ENCODE results near the gene SLC16A1.
A peak's percentile ranks its signal among the peaks of the same experiment; 100 is the strongest.
"Not testable (repeated sequence)": the region's sequence is repeated elsewhere in the genome, so short reads cannot be mapped to it uniquely, and the experiment has no call there.

SLC16A1 gene

DNA sequence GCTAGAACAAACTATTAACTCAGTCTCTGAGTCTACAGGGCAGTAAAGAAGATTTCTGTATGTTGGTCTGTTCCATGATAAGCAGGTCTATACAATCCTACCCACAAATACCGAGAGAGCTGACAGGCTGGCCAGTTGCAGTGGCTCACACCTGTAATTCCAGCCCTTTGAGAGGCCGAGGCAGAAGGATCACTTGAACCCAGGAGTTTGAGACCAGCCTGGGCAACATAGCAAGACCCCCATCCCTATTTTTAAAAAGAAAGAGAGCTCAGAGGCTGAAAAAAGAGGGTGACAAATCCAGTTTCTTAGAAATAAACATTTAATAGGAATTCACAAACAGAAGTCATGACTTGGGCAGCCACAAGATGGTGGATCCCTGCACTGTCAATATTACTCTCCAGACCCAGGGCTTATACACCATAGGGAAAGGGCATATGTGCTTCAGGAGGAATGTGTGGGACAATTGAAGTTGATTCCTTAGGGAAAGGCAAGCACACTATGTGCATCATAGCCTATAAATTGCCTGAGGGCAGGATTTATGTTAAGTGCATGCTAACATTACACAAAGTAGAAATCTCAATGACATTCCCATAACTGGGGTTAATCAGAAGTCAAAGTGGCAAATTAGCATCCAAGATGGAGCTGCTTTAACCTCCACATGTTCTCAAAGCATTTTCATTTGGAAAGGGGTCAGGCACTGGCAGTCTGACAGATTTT lies 66.8 kb downstream of the SLC16A1 start:
- H3K27ac ChIP-seq, result no peak overlapping the region
- peaks cover 3% of the 10 kb centered on the region; the same call in 1 of the 2 replicates for H3K9me3 ChIP-seq (ENCODE audit: low read depth, low read length)
- no peaks in the 10 kb centered on the region for H3K36me3 ChIP-seq (ENCODE audit: insufficient read depth, low read length)
- DNase-seq (ENCODE audit: low read depth, low spot score), result no peak
- TF ChIP-seq EZH2 (IDR thresholded peaks at IDR 0.05), result no peak
- TF ChIP-seq POLR2AphosphoS5 (IDR thresholded peaks at IDR 0.05; ENCODE audit: borderline replicate concordance, low read depth, low read length), result no peak
- no peak for TF ChIP-seq FOXP2 (optimal IDR thresholded peaks at IDR 0.05; ENCODE audit: control extremely low read depth, extremely low read length, insufficient read depth)
- no peak overlapping the region for H3K4me3 ChIP-seq
- H3K9ac ChIP-seq (ENCODE audit: insufficient read length), result no peak overlapping the region

GRCh38 chr1:112888630-112889029 lies 67.4 kb downstream of the SLC16A1 start:
- TF ChIP-seq FOXP2 (optimal IDR thresholded peaks at IDR 0.05; ENCODE audit: control extremely low read depth, extremely low read length, insufficient read depth) (no peak), POLR2AphosphoS5 (IDR thresholded peaks at IDR 0.05; ENCODE audit: borderline replicate concordance, low read depth, low read length) (no peak), EZH2 (IDR thresholded peaks at IDR 0.05) (no peak)
- Histone ChIP-seq H3K27ac (no peak overlapping the region), H3K36me3 (ENCODE audit: insufficient read depth, low read length) (no peaks in the 10 kb centered on the region), H3K4me3 (no peak overlapping the region), H3K9me3 (ENCODE audit: low read depth, low read length) (no peaks in the 10 kb centered on the region), H3K9ac (ENCODE audit: insufficient read length) (no peak overlapping the region)
- DNase-seq (ENCODE audit: low read depth, low spot score), result no peak

DNA sequence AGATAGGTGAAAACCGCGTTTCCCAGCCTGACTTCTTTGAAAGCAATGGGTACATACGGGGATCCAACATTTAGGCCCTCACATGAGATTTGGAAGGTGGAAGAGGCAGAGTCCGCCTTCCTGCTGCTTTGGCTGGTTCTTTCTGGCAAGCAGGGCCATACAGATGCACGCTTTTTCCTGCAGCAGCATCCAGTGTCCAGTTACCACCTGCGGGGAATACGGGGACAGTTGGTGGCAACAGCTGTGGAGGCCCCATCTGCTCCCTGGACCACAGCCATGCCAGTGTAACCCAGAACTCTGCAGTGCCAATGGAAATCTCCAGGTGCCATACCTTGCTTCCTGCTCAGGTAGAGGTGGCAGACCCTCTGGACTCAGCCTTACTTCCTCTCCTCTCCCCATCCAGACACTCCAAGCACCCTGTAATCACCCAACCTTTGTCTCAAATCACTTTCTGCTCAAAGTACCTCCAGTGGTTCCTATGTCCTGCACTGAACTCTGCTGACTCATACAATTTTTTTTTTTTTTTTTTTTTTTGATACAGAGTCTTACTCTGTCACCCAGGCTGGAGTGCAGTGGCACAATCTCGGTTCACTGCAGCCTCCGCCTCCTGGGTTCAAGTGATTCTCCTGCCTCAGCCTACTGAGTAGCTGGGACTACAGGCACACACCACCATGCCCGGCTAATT lies 68.3 kb downstream of the SLC16A1 start:
- no peak overlapping the region for H3K9ac ChIP-seq (ENCODE audit: insufficient read length)
- DNase-seq (ENCODE audit: low read depth, low spot score), result no peak

DNA sequence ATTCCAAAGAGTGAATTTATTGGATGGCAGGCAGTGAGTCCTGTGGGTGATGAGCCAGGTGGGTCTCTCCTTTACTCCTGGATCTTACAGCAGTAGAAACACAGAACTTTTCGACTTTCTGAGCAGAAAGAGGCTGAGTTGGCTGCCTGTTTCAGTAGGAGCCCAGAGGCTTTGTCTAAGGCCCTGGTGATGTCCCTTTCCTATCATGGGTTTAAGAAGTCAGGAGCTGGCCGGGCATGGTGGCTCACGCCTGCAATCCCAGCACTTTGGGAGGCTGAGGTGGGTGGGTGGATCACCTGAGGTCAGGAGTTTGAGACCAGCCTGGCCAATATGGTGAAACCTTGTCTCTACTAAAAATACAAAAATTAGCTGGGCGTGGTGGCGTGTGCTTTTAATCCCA lies 71.0 kb downstream of the SLC16A1 start:
- H3K9me3 ChIP-seq (ENCODE audit: low read depth, low read length); H3K4me3 ChIP-seq; H3K36me3 ChIP-seq (ENCODE audit: insufficient read depth, low read length); H3K9ac ChIP-seq (ENCODE audit: insufficient read length); H3K27ac ChIP-seq; DNase-seq (ENCODE audit: low read depth, low spot score): not testable (repeated sequence)

More for the DNA sequence above, 68.3 kb downstream of the SLC16A1 start:
- TF ChIP-seq POLR2AphosphoS5 (IDR thresholded peaks at IDR 0.05; ENCODE audit: borderline replicate concordance, low read depth, low read length) (no peak), EZH2 (IDR thresholded peaks at IDR 0.05) (no peak), FOXP2 (optimal IDR thresholded peaks at IDR 0.05; ENCODE audit: control extremely low read depth, extremely low read length, insufficient read depth) (no peak)
- no peak overlapping the region for H3K27ac ChIP-seq
- no peaks in the 10 kb centered on the region for H3K9me3 ChIP-seq (ENCODE audit: low read depth, low read length)
- H3K4me3 ChIP-seq, result no peak overlapping the region
- no peaks in the 10 kb centered on the region for H3K36me3 ChIP-seq (ENCODE audit: insufficient read depth, low read length)

DNA sequence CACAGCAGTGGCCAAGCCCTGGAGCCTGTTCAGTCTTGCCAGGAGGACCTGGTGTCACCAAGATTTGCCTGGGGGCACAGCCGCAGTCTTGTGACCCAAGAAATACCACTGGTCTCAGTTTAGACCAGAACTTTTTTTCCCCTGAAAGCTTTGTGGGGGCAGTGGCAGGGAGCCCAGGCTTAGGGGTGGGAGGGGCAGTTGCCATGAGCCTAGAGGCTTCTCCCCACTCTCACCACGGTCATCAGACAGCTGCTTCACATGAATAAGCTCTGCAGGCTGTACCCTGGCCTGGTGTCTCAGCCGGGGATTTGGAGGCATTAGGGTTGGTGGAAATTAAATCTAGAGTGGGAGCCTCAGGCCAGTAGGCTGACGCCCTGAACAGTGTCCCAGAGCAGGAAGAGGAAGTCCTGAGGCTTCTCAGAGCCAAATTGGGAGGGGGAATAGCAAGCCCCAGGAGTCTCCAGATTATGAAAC lies 73.7 kb downstream of the SLC16A1 start:
- Histone ChIP-seq H3K27ac (no peak overlapping the region), H3K36me3 (ENCODE audit: insufficient read depth, low read length) (no peaks in the 10 kb centered on the region), H3K9ac (ENCODE audit: insufficient read length) (peak overlapping the region; percentile 26), H3K4me3 (no peak overlapping the region), H3K9me3 (ENCODE audit: low read depth, low read length) (no peaks in the 10 kb centered on the region)
- no peak for DNase-seq (ENCODE audit: low read depth, low spot score)
- no peak for TF ChIP-seq EZH2 (IDR thresholded peaks at IDR 0.05)
- TF ChIP-seq POLR2AphosphoS5 (IDR thresholded peaks at IDR 0.05; ENCODE audit: borderline replicate concordance, low read depth, low read length), result no peak
- no peak for TF ChIP-seq FOXP2 (optimal IDR thresholded peaks at IDR 0.05; ENCODE audit: control extremely low read depth, extremely low read length, insufficient read depth)

DNA sequence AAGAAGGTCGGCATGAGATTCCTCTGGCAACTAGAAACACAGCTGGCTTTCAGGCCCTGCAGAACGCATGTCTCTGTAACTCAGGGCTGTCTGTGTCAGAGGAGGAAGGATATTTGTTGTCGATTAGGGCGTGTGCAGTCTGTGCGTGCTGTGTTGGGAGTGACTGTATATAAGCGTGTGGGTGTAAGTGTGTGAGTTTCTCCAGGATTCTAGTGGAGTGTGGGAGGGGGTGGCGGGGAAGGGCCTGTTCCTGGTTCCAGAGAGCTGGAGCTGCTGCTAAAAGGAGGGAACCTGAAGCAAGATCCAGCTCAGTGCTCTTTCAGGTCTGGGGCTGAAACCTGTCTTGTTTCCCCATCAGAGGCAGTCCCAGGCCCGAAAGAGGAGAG lies 74.3 kb downstream of the SLC16A1 start:
- Histone ChIP-seq H3K4me3 (no peak overlapping the region), H3K27ac (no peak overlapping the region), H3K9ac (ENCODE audit: insufficient read length) (peak overlapping the region; percentile 3), H3K9me3 (ENCODE audit: low read depth, low read length) (no peaks in the 10 kb centered on the region), H3K36me3 (ENCODE audit: insufficient read depth, low read length) (no peaks in the 10 kb centered on the region)
- TF ChIP-seq FOXP2 (optimal IDR thresholded peaks at IDR 0.05; ENCODE audit: control extremely low read depth, extremely low read length, insufficient read depth), result no peak
- TF ChIP-seq POLR2AphosphoS5 (IDR thresholded peaks at IDR 0.05; ENCODE audit: borderline replicate concordance, low read depth, low read length), result no peak
- no peak for TF ChIP-seq EZH2 (IDR thresholded peaks at IDR 0.05)
- DNase-seq (ENCODE audit: low read depth, low spot score), result no peak

GRCh38 chr1:112879834-112880233 lies 76.2 kb downstream of the SLC16A1 start:
- Histone ChIP-seq H3K27ac (no peak overlapping the region), H3K9ac (ENCODE audit: insufficient read length) (no peak overlapping the region), H3K9me3 (ENCODE audit: low read depth, low read length) (no peaks in the 10 kb centered on the region), H3K4me3 (no peak overlapping the region), H3K36me3 (ENCODE audit: insufficient read depth, low read length) (no peaks in the 10 kb centered on the region)
- DNase-seq (ENCODE audit: low read depth, low spot score), result no peak
- TF ChIP-seq FOXP2 (optimal IDR thresholded peaks at IDR 0.05; ENCODE audit: control extremely low read depth, extremely low read length, insufficient read depth) (no peak), EZH2 (IDR thresholded peaks at IDR 0.05) (no peak), POLR2AphosphoS5 (IDR thresholded peaks at IDR 0.05; ENCODE audit: borderline replicate concordance, low read depth, low read length) (no peak)

- TF ChIP-seq FOXP2 (optimal IDR thresholded peaks at IDR 0.05; ENCODE audit: control extremely low read depth, extremely low read length, insufficient read depth), result no peak
- no peak for TF ChIP-seq POLR2AphosphoS5 (IDR thresholded peaks at IDR 0.05; ENCODE audit: borderline replicate concordance, low read depth, low read length)
- no peak for TF ChIP-seq EZH2 (IDR thresholded peaks at IDR 0.05)
- no peak for DNase-seq (ENCODE audit: low read depth, low spot score)
- no peak overlapping the region for H3K9ac ChIP-seq (ENCODE audit: insufficient read length)
Measured at GRCh38 chr1:112878321-112878720, 77.7 kb downstream of the SLC16A1 start.

More at GRCh38 chr1:112878321-112878720, 77.7 kb downstream of the SLC16A1 start:
- H3K27ac ChIP-seq, result no peak overlapping the region
- no peaks in the 10 kb centered on the region for H3K36me3 ChIP-seq (ENCODE audit: insufficient read depth, low read length)
- H3K9me3 ChIP-seq (ENCODE audit: low read depth, low read length), result no peaks in the 10 kb centered on the region
- H3K4me3 ChIP-seq, result no peak overlapping the region
